ENCODE data around the gene PTRH2. TPM values are rescaled to one million over a fixed set of nuclear protein-coding genes. Genes with fewer than 3 reads are reported as not detected.

Gene PTRH2
- total RNA-seq, 1 donor from 2014 or later: 125 TPM

DNA sequence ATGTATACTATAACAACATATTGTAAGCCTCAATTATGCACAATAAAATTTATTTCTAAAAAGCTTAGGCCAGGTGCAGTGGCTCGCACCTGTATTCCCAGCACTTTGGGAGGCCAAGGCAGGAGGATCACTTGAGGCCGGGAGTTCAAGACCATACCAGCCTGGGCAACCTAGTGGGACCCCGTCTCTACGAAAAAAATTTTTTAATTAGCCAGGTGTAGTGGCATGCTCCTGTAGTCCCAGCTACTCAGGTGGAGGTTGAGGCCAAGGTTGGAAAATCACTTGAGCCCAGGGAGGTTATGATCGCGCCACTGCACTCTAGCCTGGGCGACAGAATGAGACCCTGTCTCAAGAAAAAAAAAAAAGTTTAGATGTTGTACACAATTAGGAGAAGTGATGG, 45.7 kb upstream of the PTRH2 start:
- intact Hi-C loops (cut with DNase I): loop anchor here (1.0 to 5.0 kb wide), 3 partner anchors 34 to 106 kb away; no protein-coding TSS in a partner anchor
- H3K9me3 ChIP-seq: no peaks in the 10 kb centered on the region
- peaks cover 0 to 17% of the 10 kb centered on the region in 2 donors for H3K4me1 ChIP-seq
- peak overlapping the region in 1 of 2 donors; percentile 65 for H3K27ac ChIP-seq
- TF ChIP-seq, protein P1, sequence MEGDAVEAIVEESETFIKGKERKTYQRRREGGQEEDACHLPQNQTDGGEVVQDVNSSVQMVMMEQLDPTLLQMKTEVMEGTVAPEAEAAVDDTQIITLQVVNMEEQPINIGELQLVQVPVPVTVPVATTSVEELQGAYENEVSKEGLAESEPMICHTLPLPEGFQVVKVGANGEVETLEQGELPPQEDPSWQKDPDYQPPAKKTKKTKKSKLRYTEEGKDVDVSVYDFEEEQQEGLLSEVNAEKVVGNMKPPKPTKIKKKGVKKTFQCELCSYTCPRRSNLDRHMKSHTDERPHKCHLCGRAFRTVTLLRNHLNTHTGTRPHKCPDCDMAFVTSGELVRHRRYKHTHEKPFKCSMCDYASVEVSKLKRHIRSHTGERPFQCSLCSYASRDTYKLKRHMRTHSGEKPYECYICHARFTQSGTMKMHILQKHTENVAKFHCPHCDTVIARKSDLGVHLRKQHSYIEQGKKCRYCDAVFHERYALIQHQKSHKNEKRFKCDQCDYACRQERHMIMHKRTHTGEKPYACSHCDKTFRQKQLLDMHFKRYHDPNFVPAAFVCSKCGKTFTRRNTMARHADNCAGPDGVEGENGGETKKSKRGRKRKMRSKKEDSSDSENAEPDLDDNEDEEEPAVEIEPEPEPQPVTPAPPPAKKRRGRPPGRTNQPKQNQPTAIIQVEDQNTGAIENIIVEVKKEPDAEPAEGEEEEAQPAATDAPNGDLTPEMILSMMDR (IDR thresholded peaks at IDR 0.05): no peak
- H3K27me3 ChIP-seq: no peaks in the 10 kb centered on the region
- H3K4me3 ChIP-seq: no peak overlapping the region
- DNase-seq (ENCODE audit: low spot score in 2 of 2): no peak
- no peaks in the 10 kb centered on the region for H3K36me3 ChIP-seq

DNA sequence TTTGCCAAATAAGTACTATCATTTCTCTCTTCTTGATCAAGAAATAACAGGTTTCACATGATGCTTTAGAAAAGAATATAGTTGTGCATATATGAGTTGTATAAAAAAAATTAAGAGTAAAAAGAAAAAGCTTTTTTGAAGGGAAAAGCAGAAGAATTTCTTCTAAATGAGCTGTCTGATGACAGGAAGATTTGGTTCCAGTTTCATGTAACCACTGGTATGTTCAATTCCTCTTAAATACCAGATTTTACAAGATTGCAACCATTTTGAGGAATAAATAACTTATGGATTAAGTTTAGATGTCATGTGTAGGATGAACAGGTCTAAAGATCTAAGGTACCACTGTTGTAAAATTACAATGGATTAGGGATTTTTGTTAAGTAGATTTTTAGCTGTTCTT, 45.2 kb upstream of the PTRH2 start:
- Histone ChIP-seq H3K27me3 (no peaks in the 10 kb centered on the region), H3K9me3 (no peaks in the 10 kb centered on the region), H3K4me3 (no peak overlapping the region), H3K4me1 (peaks cover 0 to 15% of the 10 kb centered on the region in 2 donors), H3K27ac (no peak overlapping the region), H3K36me3 (no peaks in the 10 kb centered on the region)
- intact Hi-C loops (cut with DNase I): loop anchor here (5.0 kb wide), 1 partner anchor 35 kb away; no protein-coding TSS in a partner anchor
- no peak for DNase-seq (ENCODE audit: low spot score in 2 of 2)
- TF ChIP-seq, protein P1 (IDR thresholded peaks at IDR 0.05): no peak

DNA sequence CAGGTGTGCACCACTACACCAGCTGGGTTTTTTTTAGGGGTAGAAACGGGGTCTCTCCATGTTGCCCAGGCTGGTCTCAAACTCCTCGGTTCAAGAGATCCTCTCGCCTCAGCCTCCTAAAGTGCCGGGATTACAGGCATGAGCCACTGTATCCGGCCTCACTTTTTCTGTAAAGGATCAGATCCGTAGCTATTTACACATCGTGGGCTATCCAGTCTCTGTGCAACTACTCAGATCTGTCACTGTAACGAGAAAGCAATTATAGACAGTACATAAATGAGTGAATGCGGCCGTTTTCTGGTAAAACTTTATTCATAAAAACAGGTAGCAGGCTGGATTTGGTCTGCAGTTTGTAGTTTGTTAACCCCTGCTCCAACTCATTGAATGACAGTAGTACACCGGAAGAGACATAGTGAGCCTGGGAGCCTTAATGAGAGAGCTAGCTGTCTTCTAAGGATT, 44.8 kb upstream of the PTRH2 start:
- DNase-seq (ENCODE audit: low spot score in 2 of 2): no peak
- peaks cover 0 to 11% of the 10 kb centered on the region in 2 donors for H3K4me1 ChIP-seq
- intact Hi-C loops (cut with DNase I): loop anchor here (5.0 kb wide), 1 partner anchor 35 kb away; no protein-coding TSS in a partner anchor
- TF ChIP-seq, protein P1 (IDR thresholded peaks at IDR 0.05): no peak
- H3K27me3 ChIP-seq: no peaks in the 10 kb centered on the region
- no peaks in the 10 kb centered on the region for H3K36me3 ChIP-seq
- H3K4me3 ChIP-seq: no peak overlapping the region
- H3K9me3 ChIP-seq: no peaks in the 10 kb centered on the region
- H3K27ac ChIP-seq: no peak overlapping the region

DNA sequence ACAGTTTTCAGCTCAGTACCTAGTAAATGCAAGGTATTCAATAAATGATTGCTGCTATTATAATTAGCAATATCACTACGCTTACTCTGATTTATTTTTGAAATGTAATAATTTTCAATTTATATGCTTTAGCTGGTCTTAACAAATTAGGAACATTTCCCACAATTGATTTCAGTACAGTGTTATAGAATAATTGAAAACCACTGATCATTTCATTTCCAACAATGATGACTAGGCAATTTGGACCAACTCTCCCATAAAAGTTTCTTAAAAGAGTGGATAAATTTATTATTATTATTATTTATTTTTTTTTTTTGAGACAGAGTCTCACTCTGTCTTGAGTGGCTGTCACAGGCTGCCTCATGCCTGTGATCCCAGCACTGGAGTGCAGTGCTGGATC, 41.4 kb upstream of the PTRH2 start:
- H3K36me3 ChIP-seq: no peaks in the 10 kb centered on the region
- intact Hi-C loops (cut with DNase I): no loop called here
- no peak overlapping the region for H3K4me3 ChIP-seq
- no peak overlapping the region for H3K27ac ChIP-seq
- no peaks in the 10 kb centered on the region for H3K4me1 ChIP-seq
- DNase-seq (ENCODE audit: low spot score in 2 of 2): no peak
- TF ChIP-seq, protein P1 (IDR thresholded peaks at IDR 0.05): no peak
- H3K9me3 ChIP-seq: no peaks in the 10 kb centered on the region
- no peaks in the 10 kb centered on the region for H3K27me3 ChIP-seq

DNA sequence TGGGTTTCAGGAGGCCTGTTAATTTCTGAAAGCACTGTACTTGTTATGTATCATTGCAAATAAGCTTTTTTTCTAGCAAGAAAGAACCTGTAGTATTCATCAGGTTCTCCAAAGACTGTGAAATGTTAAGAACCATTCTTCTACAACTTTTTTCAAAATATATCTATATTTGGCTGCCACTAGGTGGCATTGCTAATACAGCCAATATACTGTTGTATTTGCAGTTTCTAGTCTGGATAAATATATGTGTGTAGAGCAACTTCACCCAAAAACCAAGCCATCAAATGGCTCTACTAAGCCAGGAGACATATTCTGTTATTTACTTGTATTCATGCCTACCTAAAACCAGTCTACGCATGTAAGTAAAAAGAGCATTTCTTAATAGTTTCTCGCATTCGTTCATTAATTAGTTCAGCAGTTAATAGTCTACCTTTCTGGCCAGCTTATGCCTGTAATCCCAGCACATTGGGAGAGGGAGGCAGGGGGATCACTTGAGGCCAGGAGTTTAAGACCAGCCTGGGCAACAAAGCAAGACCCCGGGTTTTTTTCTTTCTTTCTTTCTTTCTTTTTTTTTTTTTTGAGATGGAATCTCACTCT, 39.7 kb upstream of the PTRH2 start:
- Histone ChIP-seq H3K27ac (no peak overlapping the region), H3K36me3 (peaks cover 0 to 2% of the 10 kb centered on the region in 2 donors), H3K4me1 (no peaks in the 10 kb centered on the region), H3K27me3 (no peaks in the 10 kb centered on the region), H3K4me3 (no peak overlapping the region), H3K9me3 (no peaks in the 10 kb centered on the region)
- TF ChIP-seq, protein P1 (IDR thresholded peaks at IDR 0.05): peak; percentile 32 to 69 (median 67)
- intact Hi-C loops (cut with DNase I): loop anchor here (1.0 kb wide), 1 partner anchor 112 kb away; no protein-coding TSS in a partner anchor
- no peak for DNase-seq (ENCODE audit: low spot score in 2 of 2)

All from ascending aorta (tissue), 2 donors.